Measurements from ENCODE around the gene RPL22L1.

- TF ChIP-seq CTCF (conservative IDR thresholded peaks at IDR 0.05; ENCODE audit: low read length): no peak
- no peak for TF ChIP-seq EZH2phosphoT487 (IDR thresholded peaks at IDR 0.05; ENCODE audit: borderline replicate concordance, low read depth, low read length)
Observed at GRCh38 chr3:170911051-170911450, 41.1 kb upstream of the RPL22L1 start.
